Measurements from ENCODE around the gene ZNF785. TPM values are rescaled to one million over a fixed set of nuclear protein-coding genes. Genes with fewer than 3 reads are reported as not detected.

Gene ZNF785
- total and polyA plus RNA-seq, 7 experiments from 2014 or later, result 2.6 to 37.1 (median 15.6) TPM

GRCh38 chr16:30615358-30616091 lies 30.0 kb upstream of the ZNF785 start:
- H3K27me3 ChIP-seq (ENCODE audit: control insufficient read depth in 2 of 2, insufficient read depth in 2 of 2, low read length in 2 of 2), result no peaks in the 10 kb centered on the region
- Mint-ChIP-seq H3K36me3 (no peaks in the 10 kb centered on the region), H3K27me3 (peaks cover 0 to 15% (median 0%) of the 10 kb centered on the region in 5 donors), H3K9me3 (no peaks in the 10 kb centered on the region), H3K27ac (peak overlapping the region in 1 of 9 donors; percentile 47), H3K4me1 (peaks cover 0 to 13% (median 3%) of the 10 kb centered on the region in 7 donors), H3K4me3 (no peak overlapping the region)
- peak; percentile 95 for ATAC-seq
- no peaks in the 10 kb centered on the region for H3K36me3 ChIP-seq (ENCODE audit: control insufficient read depth in 2 of 3, insufficient read depth in 3 of 3, low read length in 3 of 3)
- ChIA-PET POLR2A (interaction anchor here (0.6 to 1.1 kb wide), 5 partner anchors 9 to 216 kb away, joined by 3 to 4 read pairs (median 3); no protein-coding TSS in a partner anchor), CTCF (no interaction called here)
- no peak overlapping the region for H3K27ac ChIP-seq (ENCODE audit: low read depth, low read length)
- no peak overlapping the region for H3K4me3 ChIP-seq (ENCODE audit: low read length)
- no peaks in the 10 kb centered on the region for H3K9me3 ChIP-seq (ENCODE audit: control insufficient read depth in 2 of 3, low read length in 3 of 3)
- H3K4me1 ChIP-seq (ENCODE audit: control insufficient read depth in 2 of 2, insufficient read depth in 2 of 2, low read length in 2 of 2), result no peaks in the 10 kb centered on the region
- DNase-seq, result peak in 8 of 9 donors; percentile 41 to 80 (median 47)
- intact Hi-C loops (cut with micrococcal nuclease), result no loop called here

GRCh38 chr16:30609926-30610839 lies 24.7 kb upstream of the ZNF785 start, which contains the start of gene ZNF689:
ZNF689 (minus strand) TSS chr16:30610389; CDS start chr16:30610041, 348 bp downstream.
- Histone ChIP-seq H3K27ac (ENCODE audit: low read depth, low read length) (peak within 1 kb of the TSS; percentile 94), H3K36me3 (ENCODE audit: control insufficient read depth in 2 of 3, insufficient read depth in 3 of 3, low read length in 3 of 3) (peaks cover 0 to 31% (median 0%) of the 10 kb centered on the region in 3 experiments), H3K4me1 (ENCODE audit: control insufficient read depth in 2 of 2, insufficient read depth in 2 of 2, low read length in 2 of 2) (peaks cover 8 to 11% of the 10 kb centered on the region in 2 donors), H3K9me3 (ENCODE audit: control insufficient read depth in 2 of 3, low read length in 3 of 3) (no peaks in the 10 kb centered on the region), H3K4me3 (ENCODE audit: low read length) (peak within 1 kb of the TSS; percentile 98), H3K27me3 (ENCODE audit: control insufficient read depth in 2 of 2, insufficient read depth in 2 of 2, low read length in 2 of 2) (no peaks in the 10 kb centered on the region)
- ChIA-PET CTCF (interaction anchor here (0.6 to 1.4 kb wide), 5 partner anchors 19 to 1787 kb away, joined by 3 read pairs; partner anchors contain the start of genes ATXN2L and DCTPP1), POLR2A (interaction anchor here (0.5 to 3.3 kb wide), 23 partner anchors 12 to 427 kb away, joined by 3 to 21 read pairs (median 4); partner anchors contain the start of genes CORO1A, FBRS, PRR14 and SEPTIN1)
- peak within 1 kb of the TSS; percentile 94 to 99 (median 97) for H3K27ac Mint-ChIP-seq
- intact Hi-C loops (cut with micrococcal nuclease), result loop anchor here (1.0 kb wide), 10 partner anchors 18 to 180 kb away; partner anchors contain the start of genes FBRS (in 2 of the 2), PRR14 (in 2 of the 2), ZNF785 (in 2 of the 2) and DCTPP1 (in 1 of the 2)
- no peaks in the 10 kb centered on the region for H3K27me3 Mint-ChIP-seq
- H3K36me3 Mint-ChIP-seq, result peaks cover 0 to 12% (median 5%) of the 10 kb centered on the region in 5 donors
- ATAC-seq, result peak; percentile 96
- peak; percentile 90 to 98 (median 93) for DNase-seq
- H3K9me3 Mint-ChIP-seq, result no peaks in the 10 kb centered on the region
- H3K4me3 Mint-ChIP-seq, result peak within 1 kb of the TSS; percentile 89 to 97 (median 94)
- peaks cover 5 to 26% (median 22%) of the 10 kb centered on the region in 7 donors for H3K4me1 Mint-ChIP-seq

- ATAC-seq (peak; percentile 48), DNase-seq (peak in 2 of 9 donors; percentile 29 to 60)
- Mint-ChIP-seq H3K9me3 (no peaks in the 10 kb centered on the region), H3K27me3 (no peaks in the 10 kb centered on the region), H3K4me1 (peaks cover 5 to 26% (median 22%) of the 10 kb centered on the region in 7 donors), H3K4me3 (peak overlapping the region; percentile 89 to 97 (median 94)), H3K27ac (peak overlapping the region; percentile 84 to 99 (median 97)), H3K36me3 (peaks cover 0 to 21% (median 11%) of the 10 kb centered on the region in 5 donors)
- POLR2A ChIA-PET, result interaction anchor here (0.6 to 3.3 kb wide), 20 partner anchors 9 to 202 kb away, joined by 3 to 21 read pairs (median 4); partner anchors contain the start of genes FBRS, PRR14, ZNF688 and ZNF747
- Histone ChIP-seq H3K9me3 (ENCODE audit: control insufficient read depth in 2 of 3, low read length in 3 of 3) (no peaks in the 10 kb centered on the region), H3K36me3 (ENCODE audit: control insufficient read depth in 2 of 3, insufficient read depth in 3 of 3, low read length in 3 of 3) (peaks cover 0 to 40% (median 0%) of the 10 kb centered on the region in 3 experiments), H3K4me1 (ENCODE audit: control insufficient read depth in 2 of 2, insufficient read depth in 2 of 2, low read length in 2 of 2) (peaks cover 8 to 11% of the 10 kb centered on the region in 2 donors), H3K27me3 (ENCODE audit: control insufficient read depth in 2 of 2, insufficient read depth in 2 of 2, low read length in 2 of 2) (no peaks in the 10 kb centered on the region), H3K27ac (ENCODE audit: low read depth, low read length) (peak overlapping the region; percentile 94), H3K4me3 (ENCODE audit: low read length) (peak overlapping the region; percentile 98)
- intact Hi-C loops (cut with micrococcal nuclease), result no loop called here
- CTCF ChIA-PET, result interaction anchor here (0.8 to 1.4 kb wide), 5 partner anchors 10 to 180 kb away, joined by 3 to 4 read pairs (median 3); partner anchors contain the start of gene DCTPP1
Observed at GRCh38 chr16:30609002-30609925, 23.8 kb upstream of the ZNF785 start.

GRCh38 chr16:30606004-30606403 lies 20.5 kb upstream of the ZNF785 start:
- ChIA-PET CTCF (interaction anchor here (1.2 to 1.6 kb wide), 3 partner anchors 34 to 176 kb away, joined by 3 to 4 read pairs (median 3); partner anchors contain the start of genes DCTPP1 and ZNF688), POLR2A (interaction anchor here (0.6 to 1.0 kb wide), 2 partner anchors 8 to 95 kb away, joined by 3 to 8 read pairs; no protein-coding TSS in a partner anchor)
- Mint-ChIP-seq H3K9me3 (no peaks in the 10 kb centered on the region), H3K4me1 (peaks cover 5 to 26% (median 23%) of the 10 kb centered on the region in 7 donors), H3K36me3 (peaks cover 4 to 28% (median 11%) of the 10 kb centered on the region in 5 donors), H3K27ac (no peak overlapping the region), H3K4me3 (no peak overlapping the region), H3K27me3 (no peaks in the 10 kb centered on the region)
- Histone ChIP-seq H3K4me1 (ENCODE audit: control insufficient read depth in 2 of 2, insufficient read depth in 2 of 2, low read length in 2 of 2) (peaks cover 8 to 11% of the 10 kb centered on the region in 2 donors), H3K27ac (ENCODE audit: low read depth, low read length) (no peak overlapping the region), H3K9me3 (ENCODE audit: control insufficient read depth in 2 of 3, low read length in 3 of 3) (no peaks in the 10 kb centered on the region), H3K4me3 (ENCODE audit: low read length) (no peak overlapping the region), H3K27me3 (ENCODE audit: control insufficient read depth in 2 of 2, insufficient read depth in 2 of 2, low read length in 2 of 2) (no peaks in the 10 kb centered on the region), H3K36me3 (ENCODE audit: control insufficient read depth in 2 of 3, insufficient read depth in 3 of 3, low read length in 3 of 3) (peaks cover 0 to 59% (median 7%) of the 10 kb centered on the region in 3 experiments)
- intact Hi-C loops (cut with micrococcal nuclease), result no loop called here
- no peak for ATAC-seq
- DNase-seq, result no peak

GRCh38 chr16:30605158-30605557 lies 19.7 kb upstream of the ZNF785 start:
- Histone ChIP-seq H3K36me3 (ENCODE audit: control insufficient read depth in 2 of 3, insufficient read depth in 3 of 3, low read length in 3 of 3) (peaks cover 0 to 59% (median 7%) of the 10 kb centered on the region in 3 experiments), H3K9me3 (ENCODE audit: control insufficient read depth in 2 of 3, low read length in 3 of 3) (no peaks in the 10 kb centered on the region), H3K4me1 (ENCODE audit: control insufficient read depth in 2 of 2, insufficient read depth in 2 of 2, low read length in 2 of 2) (peaks cover 8 to 11% of the 10 kb centered on the region in 2 donors), H3K4me3 (ENCODE audit: low read length) (no peak overlapping the region), H3K27ac (ENCODE audit: low read depth, low read length) (no peak overlapping the region), H3K27me3 (ENCODE audit: control insufficient read depth in 2 of 2, insufficient read depth in 2 of 2, low read length in 2 of 2) (no peaks in the 10 kb centered on the region)
- Mint-ChIP-seq H3K4me1 (peaks cover 5 to 21% (median 16%) of the 10 kb centered on the region in 7 donors), H3K27ac (no peak overlapping the region), H3K27me3 (no peaks in the 10 kb centered on the region), H3K36me3 (peaks cover 4 to 28% (median 11%) of the 10 kb centered on the region in 5 donors), H3K4me3 (peak overlapping the region in 1 of 10 donors; percentile 45), H3K9me3 (no peaks in the 10 kb centered on the region)
- DNase-seq (no peak), ATAC-seq (no peak)
- POLR2A ChIA-PET, result interaction anchor here (0.6 to 0.7 kb wide), 2 partner anchors 15 to 95 kb away, joined by 3 read pairs; no protein-coding TSS in a partner anchor
- CTCF ChIA-PET, result interaction anchor here (1.2 kb wide), 1 partner anchor 175 kb away, joined by 3 read pairs; the partner anchor contains the start of gene DCTPP1
- intact Hi-C loops (cut with micrococcal nuclease), result no loop called here
